Skeletal muscle satellite cell (primary cell): ENCODE data around the gene SLC8A1.

Experiments
- H3K27me3 ChIP-seq: 2 replicates; pipeline ENCODE4 v1.7.0; 2013; ENCODE audit warnings: low read length; ENCODE audit not compliant: control insufficient read depth, insufficient read depth
- H3K36me3 ChIP-seq: 2 replicates; pipeline ENCODE4 v1.7.0; 2013; ENCODE audit warnings: mild to moderate bottlenecking, control low read depth, low read length; ENCODE audit not compliant: insufficient read depth
- H3K4me1 ChIP-seq: 2 replicates; pipeline ENCODE4 v1.7.0; 2013; ENCODE audit warnings: low read length; ENCODE audit not compliant: control insufficient read depth, insufficient read depth
- H3K4me2 ChIP-seq: 2 replicates; pipeline ENCODE4 v1.7.0; 2013; ENCODE audit warnings: mild to moderate bottlenecking, low read length
- H3K4me3 ChIP-seq: 2 replicates; pipeline ENCODE4 v1.7.0; 2013; ENCODE audit warnings: low read length
- H3K9ac ChIP-seq: 2 replicates; pipeline ENCODE4 v1.7.0; 2013; ENCODE audit warnings: mild to moderate bottlenecking, low read depth, low read length, moderate library complexity
- H3K9me3 ChIP-seq: replicated peaks from 2 replicates; pipeline ENCODE4 v1.7.0; 2013; ENCODE audit warnings: mild to moderate bottlenecking, control low read depth, low read length

SLC8A1 gene

GRCh38 chr2:40220177-40220925, 231.5 kb downstream of the SLC8A1 start:
- H3K4me3 ChIP-seq, result no peak overlapping the region
- H3K9ac ChIP-seq, result peak overlapping the region; percentile 29
- H3K36me3 ChIP-seq, result no peaks in the 10 kb centered on the region
- peak overlapping the region; percentile 48 for H3K4me2 ChIP-seq
- peaks cover 21% of the 10 kb centered on the region for H3K4me1 ChIP-seq
- no peaks in the 10 kb centered on the region for H3K9me3 ChIP-seq
- no peaks in the 10 kb centered on the region for H3K27me3 ChIP-seq

GRCh38 chr2:40219141-40219540, 232.7 kb downstream of the SLC8A1 start:
- no peak overlapping the region for H3K4me2 ChIP-seq

GRCh38 chr2:40218679-40219078, 233.2 kb downstream of the SLC8A1 start:
- no peak overlapping the region for H3K4me3 ChIP-seq
- no peak overlapping the region for H3K9ac ChIP-seq
- H3K4me1 ChIP-seq, result peaks cover 27% of the 10 kb centered on the region
- H3K4me2 ChIP-seq, result no peak overlapping the region
- no peaks in the 10 kb centered on the region for H3K27me3 ChIP-seq
- no peaks in the 10 kb centered on the region for H3K36me3 ChIP-seq
- no peaks in the 10 kb centered on the region for H3K9me3 ChIP-seq

More at GRCh38 chr2:40219141-40219540, 232.7 kb downstream of the SLC8A1 start:
- H3K9me3 ChIP-seq, result no peaks in the 10 kb centered on the region
- H3K27me3 ChIP-seq, result no peaks in the 10 kb centered on the region
- H3K9ac ChIP-seq, result no peak overlapping the region
- H3K4me1 ChIP-seq, result peaks cover 22% of the 10 kb centered on the region
- no peaks in the 10 kb centered on the region for H3K36me3 ChIP-seq
- H3K4me3 ChIP-seq, result no peak overlapping the region

- H3K27me3 ChIP-seq, result no peaks in the 10 kb centered on the region
- peak overlapping the region; percentile 40 for H3K9ac ChIP-seq
- no peak overlapping the region for H3K4me3 ChIP-seq
Observed at GRCh38 chr2:40213619-40214018, 238.3 kb downstream of the SLC8A1 start.

GRCh38 chr2:40213071-40213470, 238.8 kb downstream of the SLC8A1 start:
- Histone ChIP-seq H3K9me3 (no peaks in the 10 kb centered on the region), H3K4me1 (peaks cover 18% of the 10 kb centered on the region), H3K4me3 (no peak overlapping the region), H3K27me3 (no peaks in the 10 kb centered on the region), H3K36me3 (no peaks in the 10 kb centered on the region), H3K9ac (peak overlapping the region; percentile 40), H3K4me2 (no peak overlapping the region)

More at GRCh38 chr2:40213619-40214018, 238.3 kb downstream of the SLC8A1 start:
- Histone ChIP-seq H3K4me2 (no peak overlapping the region), H3K4me1 (peaks cover 19% of the 10 kb centered on the region), H3K36me3 (no peaks in the 10 kb centered on the region), H3K9me3 (no peaks in the 10 kb centered on the region)

- Histone ChIP-seq H3K4me1 (peaks cover 18% of the 10 kb centered on the region), H3K9me3 (no peaks in the 10 kb centered on the region), H3K27me3 (no peaks in the 10 kb centered on the region), H3K4me2 (no peak overlapping the region), H3K4me3 (no peak overlapping the region), H3K36me3 (no peaks in the 10 kb centered on the region), H3K9ac (no peak overlapping the region)
Observed at GRCh38 chr2:40210968-40211353, 240.9 kb downstream of the SLC8A1 start.

GRCh38 chr2:40210344-40210967, 241.4 kb downstream of the SLC8A1 start:
- no peak overlapping the region for H3K4me2 ChIP-seq
- no peaks in the 10 kb centered on the region for H3K27me3 ChIP-seq
- H3K9ac ChIP-seq, result no peak overlapping the region
- H3K36me3 ChIP-seq, result no peaks in the 10 kb centered on the region
- no peaks in the 10 kb centered on the region for H3K9me3 ChIP-seq
- peaks cover 18% of the 10 kb centered on the region for H3K4me1 ChIP-seq
- H3K4me3 ChIP-seq, result no peak overlapping the region

GRCh38 chr2:40209761-40210160, 242.1 kb downstream of the SLC8A1 start:
- Histone ChIP-seq H3K4me3 (no peak overlapping the region), H3K4me1 (peaks cover 18% of the 10 kb centered on the region), H3K9ac (no peak overlapping the region), H3K9me3 (no peaks in the 10 kb centered on the region), H3K27me3 (no peaks in the 10 kb centered on the region), H3K36me3 (no peaks in the 10 kb centered on the region), H3K4me2 (no peak overlapping the region)

- Histone ChIP-seq H3K9me3 (no peaks in the 10 kb centered on the region), H3K9ac (no peak overlapping the region), H3K4me1 (peaks cover 12% of the 10 kb centered on the region), H3K4me2 (no peak overlapping the region), H3K4me3 (no peak overlapping the region), H3K36me3 (no peaks in the 10 kb centered on the region), H3K27me3 (no peaks in the 10 kb centered on the region)
Observed at GRCh38 chr2:40208463-40208862, 243.4 kb downstream of the SLC8A1 start.

GRCh38 chr2:40204268-40204667, 247.6 kb downstream of the SLC8A1 start:
- no peak overlapping the region for H3K4me3 ChIP-seq
- peaks cover 26% of the 10 kb centered on the region for H3K4me1 ChIP-seq
- no peaks in the 10 kb centered on the region for H3K27me3 ChIP-seq
- H3K4me2 ChIP-seq, result no peak overlapping the region
- no peak overlapping the region for H3K9ac ChIP-seq
- no peaks in the 10 kb centered on the region for H3K36me3 ChIP-seq
- H3K9me3 ChIP-seq, result no peaks in the 10 kb centered on the region

- Histone ChIP-seq H3K4me2 (no peak overlapping the region), H3K9me3 (no peaks in the 10 kb centered on the region), H3K36me3 (no peaks in the 10 kb centered on the region), H3K4me1 (peaks cover 30% of the 10 kb centered on the region), H3K9ac (no peak overlapping the region), H3K27me3 (no peaks in the 10 kb centered on the region), H3K4me3 (no peak overlapping the region)
Observed at GRCh38 chr2:40202798-40203400, 249.0 kb downstream of the SLC8A1 start.
